Fibroblast of lung (primary cell): Measurements from ENCODE around the gene MKI67.

Source experiments
- CTCF ChIP-seq, 2 donors: IDR thresholded peaks in 1 of 2; conservative IDR thresholded peaks in 1 of 2; 1 replicate in 1 of 2; 2 replicates in 1 of 2; pipeline ENCODE4 v1.5.1; 2011 to 2012; ENCODE audit warnings: low read length in 2 of 2, control low read depth in 1 of 2, inconsistent platforms in 1 of 2, low read depth in 1 of 2, mild to moderate bottlenecking in 1 of 2
- EZH2 ChIP-seq: IDR thresholded peaks from 2 replicates; pipeline ENCODE4 v1.5.1; 2012; ENCODE audit warnings: low read length, control low read depth, mild to moderate bottlenecking; ENCODE audit errors: missing control alignments

DNA sequence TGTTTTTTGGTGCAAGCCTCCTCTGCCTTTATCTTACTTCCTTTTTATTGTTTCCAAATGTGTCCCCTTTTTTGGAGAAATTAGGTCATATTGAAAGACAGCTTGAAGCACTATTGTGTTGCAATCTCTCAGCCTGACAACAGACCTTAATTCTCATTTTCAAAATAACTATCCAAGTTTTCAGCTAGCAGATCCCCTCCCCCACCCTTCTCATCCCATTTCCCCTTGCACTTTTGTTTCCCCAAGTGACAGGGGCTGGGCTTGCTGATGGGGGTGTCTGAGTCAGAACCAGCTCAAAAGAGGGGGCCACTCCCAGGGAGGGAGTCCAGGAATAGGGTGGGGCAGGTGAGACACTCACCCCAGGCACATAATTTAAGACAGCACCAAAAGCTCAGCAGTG, 75.3 kb downstream of the MKI67 start:
- TF ChIP-seq CTCF (conservative IDR thresholded peaks at IDR 0.05 in 1 of 2, IDR thresholded peaks at IDR 0.05 in 1 of 2; ENCODE audit: low read depth in 1 of 2, low read length in 2 of 2) (no peak), EZH2 (no peak)
